ENCODE results near the gene APLP1.
A peak's percentile ranks its signal among the peaks of the same experiment; 100 is the strongest.

The APLP1 gene

DNA sequence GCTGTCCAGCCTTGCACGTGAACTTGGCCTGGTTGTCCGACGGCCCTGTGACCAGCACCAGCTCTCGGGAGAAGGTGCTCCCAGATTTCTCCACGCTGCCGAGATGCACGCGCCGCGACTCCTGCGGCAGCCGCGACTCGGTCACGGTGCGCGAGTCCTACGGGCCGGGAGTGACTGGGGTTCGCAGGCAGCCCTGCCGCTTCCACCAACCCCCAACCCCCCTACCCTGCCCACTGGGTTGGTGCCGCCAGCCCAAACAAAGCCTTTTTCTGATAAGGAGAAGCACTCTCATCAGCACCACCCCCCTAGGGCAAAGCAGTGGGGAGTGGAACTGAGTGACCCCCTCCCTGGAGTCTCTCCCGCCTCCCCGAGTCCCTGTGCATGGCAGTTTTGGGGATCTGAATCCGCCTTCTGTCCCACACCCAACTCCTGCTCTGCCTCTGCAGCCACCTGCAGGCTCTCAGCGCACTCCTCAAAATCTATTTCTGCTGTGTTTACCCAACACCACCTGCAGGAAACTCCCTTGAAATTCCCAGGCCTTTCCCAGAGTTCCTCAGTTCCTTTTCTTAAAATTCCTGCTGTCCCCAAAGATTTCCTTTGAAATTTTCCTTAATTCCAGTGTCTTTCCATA is 22.2 kb upstream of the APLP1 start:
- peaks cover 69% of the 10 kb centered on the region for H3K27me3 Mint-ChIP-seq
- peaks cover 20% of the 10 kb centered on the region for H3K4me1 Mint-ChIP-seq
- H3K27ac Mint-ChIP-seq, result no peak overlapping the region
- DNase-seq, result no peak
- H3K36me3 Mint-ChIP-seq (ENCODE audit: low read depth), result peaks cover 1% of the 10 kb centered on the region
- H3K9me3 Mint-ChIP-seq, result no peaks in the 10 kb centered on the region
- ATAC-seq, result no peak
- peak overlapping the region; percentile 2 for H3K4me3 Mint-ChIP-seq

DNA sequence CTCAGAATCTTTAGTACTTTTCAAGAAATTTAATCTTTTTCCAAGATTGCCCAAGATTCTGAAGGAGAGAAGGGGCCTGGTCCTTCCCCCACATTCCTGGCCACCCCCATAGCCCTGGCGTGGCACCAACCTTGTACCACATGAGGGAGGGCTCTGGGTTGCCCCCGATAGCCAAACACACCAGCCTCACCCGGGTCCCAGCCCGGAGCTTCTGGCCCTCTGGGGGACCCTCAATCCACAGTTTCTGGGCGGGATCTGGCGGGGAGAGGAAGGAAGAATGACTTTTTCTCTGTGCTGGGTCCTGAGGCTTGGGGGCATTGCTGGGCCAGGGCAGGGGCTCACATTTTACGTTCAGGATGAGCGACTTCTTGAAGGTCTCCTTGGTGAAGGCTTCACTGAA is 20.5 kb upstream of the APLP1 start:
- ATAC-seq, result no peak
- Mint-ChIP-seq H3K36me3 (ENCODE audit: low read depth) (peaks cover 1% of the 10 kb centered on the region), H3K4me1 (peaks cover 20% of the 10 kb centered on the region), H3K27ac (no peak overlapping the region), H3K4me3 (no peak overlapping the region), H3K9me3 (no peaks in the 10 kb centered on the region), H3K27me3 (peaks cover 68% of the 10 kb centered on the region)
- no peak for DNase-seq

DNA sequence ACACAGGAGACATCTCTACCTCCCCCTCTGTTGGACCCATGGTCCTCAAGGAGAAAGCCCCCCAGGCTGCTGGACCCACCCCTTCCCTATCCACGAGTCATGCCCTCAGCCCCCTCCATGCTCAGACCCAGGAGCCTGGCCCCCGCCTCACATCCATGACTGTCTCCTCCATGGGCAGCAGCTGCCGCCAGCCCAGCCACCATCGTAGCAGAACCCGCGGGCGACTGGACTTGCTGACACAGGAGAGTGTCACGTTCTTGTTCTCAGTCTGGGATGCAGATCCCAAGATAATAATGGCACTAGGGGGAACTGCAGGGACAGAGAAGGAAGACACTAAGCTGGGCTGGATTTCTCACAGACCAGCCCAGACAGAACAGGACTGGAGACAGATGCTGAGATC is 19.9 kb upstream of the APLP1 start:
- Mint-ChIP-seq H3K36me3 (ENCODE audit: low read depth) (peaks cover 1% of the 10 kb centered on the region), H3K4me1 (peaks cover 22% of the 10 kb centered on the region), H3K27me3 (peaks cover 67% of the 10 kb centered on the region), H3K27ac (no peak overlapping the region), H3K9me3 (no peaks in the 10 kb centered on the region), H3K4me3 (no peak overlapping the region)
- ATAC-seq (no peak), DNase-seq (no peak)

DNA sequence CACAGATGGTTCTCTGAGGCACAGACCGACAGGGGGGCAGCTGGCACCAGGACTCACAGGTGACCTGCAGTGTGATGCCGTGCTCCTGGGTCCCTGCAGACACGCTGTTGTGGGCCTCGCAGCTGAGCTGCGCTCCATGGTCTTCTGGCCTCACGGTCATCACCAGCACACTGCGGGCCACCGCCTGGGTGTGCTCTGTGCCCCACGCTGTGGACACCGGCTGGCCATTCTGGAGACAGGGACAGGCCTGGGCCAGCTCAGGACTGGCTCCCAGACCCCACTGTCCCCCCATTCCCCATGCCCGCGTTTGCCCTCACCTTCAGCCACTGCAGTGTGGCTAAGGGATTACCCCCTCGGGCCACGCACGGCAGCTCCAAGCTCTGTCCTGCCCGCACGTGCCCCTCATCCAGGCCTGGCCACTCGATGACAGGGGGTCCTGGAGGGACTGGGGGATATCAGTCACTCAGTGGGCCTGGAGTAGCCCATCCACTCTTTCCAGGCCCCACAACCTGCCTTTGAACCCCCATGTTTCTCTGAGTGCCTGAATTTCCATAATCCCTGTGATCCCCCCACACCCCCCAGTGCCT is 19.4 kb upstream of the APLP1 start:
- H3K36me3 Mint-ChIP-seq (ENCODE audit: low read depth), result peaks cover 1% of the 10 kb centered on the region
- H3K4me1 Mint-ChIP-seq, result peaks cover 22% of the 10 kb centered on the region
- H3K4me3 Mint-ChIP-seq, result no peak overlapping the region
- peaks cover 62% of the 10 kb centered on the region for H3K27me3 Mint-ChIP-seq
- ATAC-seq (no peak), DNase-seq (no peak)
- H3K27ac Mint-ChIP-seq, result no peak overlapping the region
- H3K9me3 Mint-ChIP-seq, result no peaks in the 10 kb centered on the region

DNA sequence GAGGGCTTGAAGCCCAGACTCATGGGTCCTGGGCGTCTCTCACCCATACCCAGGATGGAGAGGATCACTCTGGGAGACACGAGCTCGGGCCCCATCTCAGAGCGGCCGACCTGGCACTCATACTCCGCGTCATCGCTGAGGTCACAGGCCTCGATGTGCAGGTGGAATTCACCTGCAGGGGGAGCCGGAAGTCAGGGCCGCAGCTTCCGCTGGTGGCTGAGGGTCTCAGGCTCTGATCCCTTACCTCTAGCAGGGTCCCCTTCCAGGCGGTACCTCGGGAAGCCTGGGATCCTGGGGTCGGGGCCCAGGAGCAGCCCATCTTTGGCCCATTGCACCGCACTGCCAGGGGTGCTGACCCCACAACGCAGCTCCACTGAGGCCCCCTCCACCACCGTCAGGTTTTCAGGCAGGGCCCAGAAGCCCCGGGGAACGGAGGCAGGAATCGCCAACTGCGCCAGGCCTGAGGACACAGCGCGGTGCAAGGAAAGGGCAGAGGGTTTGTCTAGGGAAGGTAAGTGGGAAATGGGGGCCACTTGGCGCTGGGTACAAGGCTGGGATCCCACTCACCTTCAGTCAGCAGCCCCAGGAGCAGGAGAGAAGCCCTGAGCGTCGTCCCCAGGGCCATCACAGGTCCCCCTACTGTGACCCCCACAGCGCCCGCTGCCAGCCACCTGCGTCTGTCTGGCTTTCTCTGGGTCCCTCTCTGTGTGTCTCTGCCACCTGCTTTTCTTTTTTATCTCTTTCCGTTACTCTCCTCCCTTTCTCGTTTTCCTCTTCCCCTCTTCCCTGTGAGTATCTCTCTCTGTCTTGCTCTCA is 17.0 kb upstream of the APLP1 start:
- ATAC-seq (no peak), DNase-seq (peak; percentile 29)
- no peaks in the 10 kb centered on the region for H3K36me3 Mint-ChIP-seq (ENCODE audit: low read depth)
- H3K27me3 Mint-ChIP-seq, result peaks cover 54% of the 10 kb centered on the region
- H3K27ac Mint-ChIP-seq, result no peak overlapping the region
- H3K4me1 Mint-ChIP-seq, result peaks cover 9% of the 10 kb centered on the region
- H3K9me3 Mint-ChIP-seq, result no peaks in the 10 kb centered on the region
- peak overlapping the region; percentile 62 for H3K4me3 Mint-ChIP-seq

DNA sequence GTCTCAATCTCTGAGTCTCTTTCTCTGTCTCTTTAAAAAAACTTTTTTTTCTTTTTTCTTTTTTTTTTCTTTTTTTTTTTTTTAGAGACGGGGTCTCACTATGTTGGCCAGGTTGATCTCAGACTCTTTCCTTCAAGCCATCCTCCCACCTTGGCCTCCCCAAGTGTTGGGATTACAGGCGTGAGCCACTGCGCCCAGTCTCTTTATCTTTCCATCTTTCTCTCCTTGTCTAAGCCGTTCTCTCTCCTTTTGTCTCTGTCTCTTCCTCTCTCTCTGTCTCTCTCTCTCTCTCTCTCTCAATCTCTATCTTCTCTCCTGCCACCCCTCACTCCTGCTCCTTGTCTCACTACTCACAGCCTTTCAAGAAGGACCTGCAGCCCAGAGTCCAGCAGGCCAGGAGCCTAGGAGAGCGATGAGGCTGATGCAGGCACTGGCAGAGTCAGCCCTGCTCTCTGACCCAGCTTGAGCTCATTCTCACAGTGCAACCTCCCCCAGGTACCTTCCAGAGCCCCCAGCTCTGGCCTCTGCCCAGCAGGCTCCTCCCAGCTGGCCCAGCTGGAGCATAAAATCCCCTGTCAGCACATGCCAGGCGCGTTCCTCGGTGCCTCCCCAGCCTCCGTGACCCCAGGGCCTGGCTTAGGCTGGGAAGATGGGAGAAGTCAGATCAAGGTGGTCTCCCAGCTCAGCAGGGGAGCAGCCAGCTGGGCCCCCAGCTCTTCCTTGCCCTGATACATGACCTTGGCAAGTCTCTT is 16.2 kb upstream of the APLP1 start, which contains the start of gene NPHS1:
NPHS1 (minus strand) TSS at position 476 of the 752 bp plus-strand sequence. CDS start 667 bp downstream, outside the sequence.
- Mint-ChIP-seq H3K27me3 (peaks cover 51% of the 10 kb centered on the region), H3K27ac (no peak within 1 kb of the TSS), H3K9me3 (no peaks in the 10 kb centered on the region), H3K4me3 (peak within 1 kb of the TSS; percentile 62), H3K4me1 (peaks cover 10% of the 10 kb centered on the region), H3K36me3 (ENCODE audit: low read depth) (no peaks in the 10 kb centered on the region)
- DNase-seq, result no peak
- no peak for ATAC-seq

DNA sequence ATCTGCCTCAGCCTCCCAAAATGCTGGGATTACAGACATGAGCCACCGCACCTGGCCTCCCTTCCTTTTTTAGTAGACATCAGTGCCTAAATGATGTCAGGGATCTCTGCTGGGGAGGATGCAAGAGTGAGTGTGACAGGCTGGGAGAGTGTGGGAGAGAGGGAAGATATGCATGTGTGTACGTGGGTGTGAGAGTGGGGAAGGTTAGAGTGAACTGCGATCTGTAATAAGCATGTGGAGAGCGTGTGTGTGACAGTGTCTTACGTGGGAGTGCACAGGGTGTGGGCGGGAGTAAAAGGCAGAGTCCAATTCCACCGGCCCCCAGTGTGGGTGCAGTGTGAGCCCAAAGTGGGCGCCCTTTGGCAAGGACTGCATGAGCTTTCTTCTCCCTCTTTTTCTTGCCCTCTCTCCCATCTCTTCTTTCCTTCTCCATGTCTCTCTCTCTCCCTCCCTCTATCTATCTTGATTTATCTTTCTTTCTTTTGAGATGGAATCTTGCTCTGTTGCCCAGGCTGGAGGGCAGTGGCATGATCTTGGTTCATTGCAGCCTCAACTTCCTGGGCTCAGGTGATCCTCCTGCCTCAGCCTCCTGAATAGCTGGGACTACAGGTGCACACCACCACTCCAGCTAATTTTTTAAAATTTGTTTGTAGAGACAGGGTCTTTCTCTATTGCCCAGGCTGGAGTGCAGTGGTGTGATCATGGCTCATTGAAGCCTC is 15.2 kb upstream of the APLP1 start:
- Mint-ChIP-seq H3K4me1 (peaks cover 12% of the 10 kb centered on the region), H3K4me3 (no peak overlapping the region), H3K9me3 (no peaks in the 10 kb centered on the region), H3K27ac (no peak overlapping the region), H3K36me3 (ENCODE audit: low read depth) (no peaks in the 10 kb centered on the region), H3K27me3 (peaks cover 53% of the 10 kb centered on the region)
- DNase-seq (no peak), ATAC-seq (no peak)

DNA sequence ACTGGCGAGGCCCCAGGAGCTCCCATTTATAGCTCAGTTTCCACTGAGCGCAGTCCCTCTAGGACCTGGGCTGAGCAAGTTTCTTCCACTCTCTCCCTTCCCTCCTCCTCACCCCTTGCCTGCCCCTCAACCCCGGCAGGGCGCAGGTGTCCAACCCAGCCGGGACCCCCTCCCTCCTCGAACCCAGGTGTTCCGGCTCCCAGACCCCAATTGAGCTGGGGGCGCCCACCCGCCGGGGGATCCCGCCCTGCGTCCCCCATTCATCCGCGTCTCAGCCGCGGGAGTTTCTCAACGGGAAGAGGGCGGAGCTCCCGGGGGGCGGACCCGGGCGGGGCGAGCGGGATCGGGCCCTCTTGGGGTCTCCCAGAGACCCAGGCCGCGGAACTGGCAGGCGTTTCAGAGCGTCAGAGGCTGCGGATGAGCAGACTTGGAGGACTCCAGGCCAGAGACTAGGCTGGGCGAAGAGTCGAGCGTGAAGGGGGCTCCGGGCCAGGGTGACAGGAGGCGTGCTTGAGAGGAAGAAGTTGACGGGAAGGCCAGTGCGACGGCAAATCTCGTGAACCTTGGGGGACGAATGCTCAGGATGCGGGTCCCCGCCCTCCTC is 11.7 kb upstream of the APLP1 start, which contains the start of gene KIRREL2:
KIRREL2 (plus strand) TSS at position 366 of the 604 bp plus-strand sequence; CDS start at position 575, 209 bp downstream.
- no peak within 1 kb of the TSS for H3K27ac Mint-ChIP-seq
- peak; percentile 50 for DNase-seq
- peak; percentile 60 for ATAC-seq

DNA sequence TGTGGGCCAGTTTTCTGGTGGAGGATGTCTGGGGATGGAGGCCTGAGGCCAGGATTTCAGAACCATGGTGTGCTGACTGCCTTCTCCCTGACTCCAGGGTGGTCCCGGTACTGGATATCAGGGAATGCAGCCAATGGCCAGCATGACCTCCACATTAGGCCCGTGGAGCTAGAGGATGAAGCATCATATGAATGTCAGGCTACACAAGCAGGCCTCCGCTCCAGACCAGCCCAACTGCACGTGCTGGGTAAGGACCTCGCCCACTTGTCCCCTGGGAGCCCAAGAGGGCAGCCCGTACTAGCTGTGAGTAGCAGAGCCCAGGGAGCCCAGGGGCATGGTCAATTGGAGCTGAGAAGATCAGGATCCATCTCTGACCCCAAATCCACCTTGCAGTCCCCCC is 10.1 kb upstream of the APLP1 start:
- H3K4me3 Mint-ChIP-seq, result no peak overlapping the region

More for the DNA sequence above, 11.7 kb upstream of the APLP1 start, which contains the start of gene KIRREL2:
- Mint-ChIP-seq H3K4me3 (peak within 1 kb of the TSS; percentile 69), H3K27me3 (peaks cover 72% of the 10 kb centered on the region), H3K9me3 (no peaks in the 10 kb centered on the region), H3K36me3 (ENCODE audit: low read depth) (no peaks in the 10 kb centered on the region), H3K4me1 (peaks cover 10% of the 10 kb centered on the region)

DNA sequence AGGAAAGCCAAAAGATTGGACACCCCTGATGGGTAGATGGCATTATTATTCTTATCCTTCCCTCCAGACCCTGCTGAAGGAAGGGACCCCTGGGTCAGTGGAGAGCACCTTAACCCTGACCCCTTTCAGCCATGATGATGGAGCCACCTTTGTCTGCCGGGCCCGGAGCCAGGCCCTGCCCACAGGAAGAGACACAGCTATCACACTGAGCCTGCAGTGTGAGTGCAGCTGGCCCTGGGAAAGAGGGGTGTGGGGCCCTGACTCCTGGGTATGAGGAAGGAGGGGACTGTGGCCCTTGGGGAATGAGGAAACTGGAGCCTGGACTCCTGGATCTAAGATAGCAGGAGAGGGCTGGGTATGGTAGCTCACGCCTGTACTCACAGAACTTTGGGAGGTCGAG is 9.0 kb upstream of the APLP1 start:
- H3K9me3 Mint-ChIP-seq, result no peaks in the 10 kb centered on the region
- H3K27ac Mint-ChIP-seq, result no peak overlapping the region

More for the DNA sequence above, 10.1 kb upstream of the APLP1 start:
- H3K27ac Mint-ChIP-seq, result no peak overlapping the region
- H3K9me3 Mint-ChIP-seq, result no peaks in the 10 kb centered on the region
- ATAC-seq, result no peak
- peaks cover 70% of the 10 kb centered on the region for H3K27me3 Mint-ChIP-seq
- H3K36me3 Mint-ChIP-seq (ENCODE audit: low read depth), result no peaks in the 10 kb centered on the region
- no peak for DNase-seq
- peaks cover 8% of the 10 kb centered on the region for H3K4me1 Mint-ChIP-seq

DNA sequence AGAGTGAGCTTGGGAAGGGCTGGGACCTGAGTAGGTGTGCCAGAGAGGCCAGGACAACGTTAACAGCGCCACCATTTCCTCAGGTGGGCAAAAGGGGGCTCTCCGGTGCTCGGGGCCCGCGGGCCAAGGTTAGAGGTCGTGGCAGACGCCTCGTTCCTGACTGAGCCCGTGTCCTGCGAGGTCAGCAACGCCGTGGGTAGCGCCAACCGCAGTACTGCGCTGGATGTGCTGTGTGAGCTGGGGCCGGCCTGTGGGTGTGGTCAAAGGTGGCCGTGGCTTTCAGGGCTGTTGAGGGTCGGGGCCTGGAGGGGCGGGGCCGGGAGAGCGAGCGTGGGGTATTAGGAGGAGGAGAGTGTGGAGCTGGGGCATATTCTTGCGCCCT is 7.9 kb upstream of the APLP1 start:
- no peak for DNase-seq
- no peak for ATAC-seq
- peaks cover 60% of the 10 kb centered on the region for H3K27me3 Mint-ChIP-seq
- H3K9me3 Mint-ChIP-seq, result no peaks in the 10 kb centered on the region
- no peak overlapping the region for H3K27ac Mint-ChIP-seq
- H3K36me3 Mint-ChIP-seq (ENCODE audit: low read depth), result no peaks in the 10 kb centered on the region
- no peak overlapping the region for H3K4me3 Mint-ChIP-seq
- peaks cover 8% of the 10 kb centered on the region for H3K4me1 Mint-ChIP-seq

More for the DNA sequence above, 9.0 kb upstream of the APLP1 start:
- no peak for ATAC-seq
- DNase-seq, result no peak
- no peak overlapping the region for H3K4me3 Mint-ChIP-seq
- peaks cover 68% of the 10 kb centered on the region for H3K27me3 Mint-ChIP-seq
- H3K4me1 Mint-ChIP-seq, result peaks cover 8% of the 10 kb centered on the region
- no peaks in the 10 kb centered on the region for H3K36me3 Mint-ChIP-seq (ENCODE audit: low read depth)

DNA sequence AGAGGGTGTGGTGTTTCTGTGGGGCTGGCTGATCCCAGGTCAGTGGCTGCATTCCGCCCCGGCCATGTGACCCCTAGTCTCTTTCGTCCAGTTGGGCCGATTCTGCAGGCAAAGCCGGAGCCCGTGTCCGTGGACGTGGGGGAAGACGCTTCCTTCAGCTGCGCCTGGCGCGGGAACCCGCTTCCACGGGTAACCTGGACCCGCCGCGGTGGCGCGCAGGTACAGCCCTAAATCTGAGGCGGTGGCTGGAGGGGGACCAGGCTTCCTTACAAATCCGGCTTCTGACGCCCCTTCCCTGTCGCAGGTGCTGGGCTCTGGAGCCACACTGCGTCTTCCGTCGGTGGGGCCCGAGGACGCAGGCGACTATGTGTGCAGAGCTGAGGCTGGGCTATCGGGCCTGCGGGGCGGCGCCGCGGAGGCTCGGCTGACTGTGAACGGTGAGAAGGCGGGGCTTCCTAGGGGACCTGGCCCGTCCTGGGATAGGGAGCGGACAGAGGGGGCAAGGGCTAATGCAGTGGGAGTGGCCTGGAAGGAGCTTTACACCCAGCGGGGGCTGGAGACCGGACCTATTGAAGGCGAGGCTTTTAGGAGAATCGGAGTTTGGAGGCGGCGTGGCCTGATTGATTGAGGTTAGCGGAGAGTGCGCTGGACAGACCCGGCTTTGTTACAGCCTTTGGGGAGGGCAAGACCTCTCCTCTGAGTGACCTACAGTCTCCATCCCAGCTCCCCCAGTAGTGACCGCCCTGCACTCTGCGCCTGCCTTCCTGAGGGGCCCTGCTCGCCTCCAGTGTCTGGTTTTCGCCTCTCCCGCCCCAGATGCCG is 7.3 kb upstream of the APLP1 start:
- H3K27ac Mint-ChIP-seq, result no peak overlapping the region
- ATAC-seq (no peak), DNase-seq (no peak)
- no peaks in the 10 kb centered on the region for H3K9me3 Mint-ChIP-seq
- H3K27me3 Mint-ChIP-seq, result peaks cover 60% of the 10 kb centered on the region
- peaks cover 6% of the 10 kb centered on the region for H3K4me1 Mint-ChIP-seq
- no peaks in the 10 kb centered on the region for H3K36me3 Mint-ChIP-seq (ENCODE audit: low read depth)
- H3K4me3 Mint-ChIP-seq, result no peak overlapping the region

DNA sequence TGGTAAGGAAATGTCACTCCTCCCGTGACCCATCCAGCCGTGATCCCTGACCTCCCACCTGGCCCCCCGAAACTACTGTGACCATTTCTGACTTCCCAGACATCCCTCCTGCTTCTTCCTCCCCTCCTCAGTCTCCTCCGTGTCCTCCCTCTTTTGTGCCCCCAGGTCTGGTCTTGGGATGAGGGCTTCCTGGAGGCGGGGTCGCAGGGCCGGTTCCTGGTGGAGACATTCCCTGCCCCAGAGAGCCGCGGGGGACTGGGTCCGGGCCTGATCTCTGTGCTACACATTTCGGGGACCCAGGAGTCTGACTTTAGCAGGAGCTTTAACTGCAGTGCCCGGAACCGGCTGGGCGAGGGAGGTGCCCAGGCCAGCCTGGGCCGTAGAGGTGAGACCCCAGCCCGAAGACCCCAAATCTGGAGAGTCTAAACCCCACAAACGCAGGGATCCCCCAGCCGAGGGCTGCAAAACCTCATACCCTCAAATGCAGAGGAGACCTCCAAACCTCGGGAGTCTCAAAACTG is 6.7 kb upstream of the APLP1 start:
- no peak overlapping the region for H3K27ac Mint-ChIP-seq
- peaks cover 60% of the 10 kb centered on the region for H3K27me3 Mint-ChIP-seq
- ATAC-seq (no peak), DNase-seq (no peak)
- H3K36me3 Mint-ChIP-seq (ENCODE audit: low read depth), result no peaks in the 10 kb centered on the region
- no peak overlapping the region for H3K4me3 Mint-ChIP-seq
- peaks cover 6% of the 10 kb centered on the region for H3K4me1 Mint-ChIP-seq
- no peaks in the 10 kb centered on the region for H3K9me3 Mint-ChIP-seq
